H1 (cell line): ENCODE measurements around the gene ITGB5. TPM values are rescaled to one million over a fixed set of nuclear protein-coding genes. Genes with fewer than 3 reads are reported as not detected.

Experiments used
- CTCF ChIA-PET: fragments of 300-600 bp; sonication (Branson Sonifier 250); formaldehyde crosslinking; loops from one replicate; lab custom pipeline; 2021; ENCODE audit not compliant: partially characterized antibody; lab: Charles Lee
- POLR2A ChIA-PET: fragments of 300-600 bp; sonication (Branson Sonifier 250); formaldehyde crosslinking; loops from one replicate; lab custom pipeline; 2021; ENCODE audit warnings: inconsistent platforms; ENCODE audit not compliant: partially characterized antibody; lab: Charles Lee
- DNase-seq, 2 experiments: peaks; one replicate each; pipeline versions ENCODE4 v3.0.0 to v3.0.0-alpha.2; 2010 to 2022; ENCODE audit warnings: low spot score in 2 of 2, low read depth in 1 of 2, mixed read lengths in 1 of 2
- FAIRE-seq: peaks from 2 replicates; lab custom pipeline; 2011; peaks lifted over from hg19 to GRCh38; lab: Jason Lieb, UNC
- H2AFZ ChIP-seq: 2 replicates; pipeline ENCODE4 v1.8.1; 2012; ENCODE audit warnings: low read length, inconsistent platforms
- H2AK5ac ChIP-seq: 2 replicates; pipeline ENCODE4 v1.6.1; 2013; ENCODE audit warnings: low read depth, low read length
- H2BK120ac ChIP-seq: replicated peaks from 2 replicates; pipeline ENCODE3; 2013; ENCODE audit warnings: low read depth, low read length, inconsistent platforms
- H2BK12ac ChIP-seq: 2 replicates; pipeline ENCODE4 v1.6.1; 2013; ENCODE audit warnings: low read depth, low read length
- H2BK15ac ChIP-seq: 2 replicates; pipeline ENCODE4 v1.6.1; 2013; ENCODE audit warnings: low read length
- H2BK20ac ChIP-seq: 2 replicates; pipeline ENCODE4 v1.6.1; 2013; ENCODE audit warnings: low read length
- H2BK5ac ChIP-seq: 2 replicates; pipeline ENCODE4 v1.6.1; 2013; ENCODE audit warnings: low read depth, low read length
- H3K14ac ChIP-seq: 2 replicates; pipeline ENCODE4 v1.6.1; 2013; ENCODE audit warnings: inconsistent platforms; ENCODE audit not compliant: insufficient read length
- H3K18ac ChIP-seq: 2 replicates; pipeline ENCODE4 v1.6.1; 2013; ENCODE audit warnings: low read length; ENCODE audit errors: extremely low read depth
- H3K23ac ChIP-seq: 2 replicates; pipeline ENCODE4 v1.6.1; 2013; ENCODE audit warnings: inconsistent platforms; ENCODE audit not compliant: insufficient read length
- H3K23me2 ChIP-seq: 2 replicates; pipeline ENCODE4 v1.6.1; 2013; ENCODE audit warnings: low read depth, low read length
- H3K27ac ChIP-seq: 2 replicates; pipeline ENCODE4 v1.6.1; 2011; ENCODE audit warnings: low read depth, low read length, inconsistent platforms
- H3K27me3 ChIP-seq, 4 experiments: replicated peaks in 1 of 4; 1 replicate in 1 of 4; 2 replicates in 3 of 4; pipeline versions ENCODE4 v1.6.1 to v1.8.1; 2011 to 2013; ENCODE audit warnings: low read length in 3 of 4, mild to moderate bottlenecking in 3 of 4, inconsistent platforms in 2 of 4, mixed read lengths in 2 of 4, moderate library complexity in 1 of 4; ENCODE audit not compliant: control insufficient read depth in 3 of 4, insufficient read depth in 3 of 4; ENCODE audit errors: extremely low read depth in 1 of 4
- H3K36me3 ChIP-seq, 4 experiments: 2 replicates each; pipeline versions ENCODE4 v1.6.1 to v1.8.1; 2011 to 2013; ENCODE audit warnings: mild to moderate bottlenecking in 4 of 4, low read length in 3 of 4, moderate library complexity in 2 of 4, control low read depth in 1 of 4, inconsistent platforms in 1 of 4; ENCODE audit not compliant: insufficient read depth in 4 of 4, control insufficient read depth in 2 of 4
- H3K4ac ChIP-seq: replicated peaks from 2 replicates; pipeline ENCODE3; 2013; ENCODE audit warnings: low read length, low read depth, mixed read lengths, inconsistent platforms; ENCODE audit not compliant: insufficient read length
- H3K4me1 ChIP-seq, 4 experiments: replicated peaks in 1 of 4; 1 replicate in 1 of 4; 2 replicates in 3 of 4; pipeline versions ENCODE4 v1.6.1 to v1.8.1; 2011 to 2013; ENCODE audit warnings: low read length in 3 of 4, inconsistent platforms in 2 of 4, mixed read lengths in 1 of 4; ENCODE audit not compliant: insufficient read depth in 4 of 4, control insufficient read depth in 3 of 4
- H3K4me2 ChIP-seq, 2 experiments: 2 replicates each; pipeline versions ENCODE4 v1.6.1 to v1.8.1; 2011 to 2013; ENCODE audit warnings: low read depth in 2 of 2, low read length in 2 of 2, control low read depth in 1 of 2, inconsistent platforms in 1 of 2, mild to moderate bottlenecking in 1 of 2; ENCODE audit not compliant: insufficient read depth in 1 of 2
- H3K4me3 ChIP-seq, 4 experiments: fragments of 200-600, 300-600 bp in 1 of 4; sonication (generic), shearing (Covaris generic), sonication (Bioruptor Twin) in 1 of 4; 2 replicates each; pipeline versions ENCODE4 v1.5.1 to v1.8.1; 2011 to 2016; ENCODE audit warnings: low read length in 4 of 4, low read depth in 3 of 4, control low read depth in 2 of 4, inconsistent platforms in 2 of 4, mild to moderate bottlenecking in 2 of 4, mixed read lengths in 1 of 4, moderate library complexity in 1 of 4; ENCODE audit not compliant: insufficient read depth in 2 of 4; ENCODE audit errors: extremely low read depth in 1 of 4
- H3K56ac ChIP-seq: replicated peaks from 2 replicates; pipeline ENCODE3; 2013; ENCODE audit warnings: low read depth, mild to moderate bottlenecking, mixed read lengths, low read length, inconsistent platforms; ENCODE audit not compliant: insufficient read length
- H3K79me1 ChIP-seq: 2 replicates; pipeline ENCODE4 v1.6.1; 2013; ENCODE audit warnings: low read depth, low read length, control low read depth
- H3K79me2 ChIP-seq, 2 experiments: 2 replicates each; pipeline versions ENCODE4 v1.6.1 to v1.8.1; 2012 to 2013; ENCODE audit warnings: low read length in 2 of 2, mild to moderate bottlenecking in 2 of 2, inconsistent platforms in 1 of 2; ENCODE audit not compliant: insufficient read depth in 2 of 2, control insufficient read depth in 1 of 2
- H3K9ac ChIP-seq, 4 experiments: replicated peaks in 1 of 4; 1 replicate in 1 of 4; 2 replicates in 3 of 4; pipeline versions ENCODE4 v1.6.1 to v1.8.1; 2011 to 2013; ENCODE audit warnings: low read depth in 3 of 4, low read length in 3 of 4, control low read depth in 2 of 4, mild to moderate bottlenecking in 2 of 4, moderate library complexity in 2 of 4, inconsistent platforms in 1 of 4; ENCODE audit errors: extremely low read depth in 1 of 4
- H3K9me3 ChIP-seq, 2 experiments: 2 replicates each; pipeline versions ENCODE4 v1.6.1 to v1.8.1; 2012 to 2013; ENCODE audit warnings: mild to moderate bottlenecking in 2 of 2, moderate library complexity in 2 of 2, control low read depth in 1 of 2, inconsistent platforms in 1 of 2, low read depth in 1 of 2, low read length in 1 of 2, mixed read lengths in 1 of 2; ENCODE audit not compliant: insufficient read depth in 2 of 2
- H4K20me1 ChIP-seq, 2 experiments: replicated peaks in 1 of 2; 2 replicates each; pipeline versions ENCODE3 to v1.8.1; 2011 to 2013; ENCODE audit warnings: inconsistent platforms in 2 of 2, low read length in 2 of 2, mild to moderate bottlenecking in 1 of 2; ENCODE audit not compliant: insufficient read depth in 2 of 2, control insufficient read depth in 1 of 2
- H4K5ac ChIP-seq: 2 replicates; pipeline ENCODE4 v1.6.1; 2013; ENCODE audit warnings: low read length, low read depth, mixed read lengths, inconsistent platforms; ENCODE audit not compliant: insufficient read length
- H4K8ac ChIP-seq: 2 replicates; pipeline ENCODE4 v1.8.0; 2013; ENCODE audit warnings: mild to moderate bottlenecking, moderate library complexity, low read length, inconsistent platforms; ENCODE audit not compliant: insufficient read depth; ENCODE audit errors: extremely low read depth
- H4K91ac ChIP-seq: replicated peaks from 2 replicates; pipeline ENCODE3; 2013; ENCODE audit warnings: low read length, mixed read lengths, inconsistent platforms; ENCODE audit not compliant: insufficient read length
- E2F6 ChIP-seq: IDR thresholded peaks from 2 replicates; pipeline ENCODE4 v1.6.1; 2012; ENCODE audit warnings: inconsistent platforms
- FOSL1 ChIP-seq: IDR thresholded peaks from 2 replicates; pipeline ENCODE4 v1.6.1; 2011; ENCODE audit warnings: mild to moderate bottlenecking, low read depth, low read length, moderate library complexity; ENCODE audit not compliant: insufficient read depth
- KDM1A ChIP-seq: fragments of 200-600, 300-600 bp; sonication (generic); IDR thresholded peaks from 2 replicates; pipeline ENCODE4 v1.7.1; 2016; ENCODE audit warnings: mild to moderate bottlenecking, low read length, borderline replicate concordance
- PHF8 ChIP-seq: fragments of 200-600 bp; sonication (generic); conservative IDR thresholded peaks from 2 replicates; pipeline ENCODE4 v1.7.1; 2012; ENCODE audit warnings: low read depth, mild to moderate bottlenecking, inconsistent platforms, low read length, moderate library complexity
- POLR2AphosphoS5 ChIP-seq: IDR thresholded peaks from 2 replicates; pipeline ENCODE4 v1.6.1; 2011; ENCODE audit warnings: low read depth, low read length
- WGBS, 2 experiments: shearing (Covaris generic) in 1 of 2; methylation state at CpG; one replicate each; pipeline versions ENCODE4 v1.1.6 to v1.1.7; 2013 to 2015; ENCODE audit warnings: low lambda C conversion rate in 2 of 2, mixed read lengths in 2 of 2, inconsistent platforms in 1 of 2, low coverage in 1 of 2, missing lambda C conversion rate in 1 of 2; ENCODE audit not compliant: insufficient replicate concordance in 2 of 2, insufficient coverage in 1 of 2, insufficient read length in 1 of 2; ENCODE audit errors: extremely low coverage in 1 of 2, missing lambda C conversion rate in 1 of 2; 5-methylcytosine and 5-hydroxymethylcytosine counted together
- polyA plus RNA-seq, 7 experiments: library from polyadenylated mRNA; depleted of rRNA in 3 of 7; stranded (reverse) in 5 of 7; unstranded in 2 of 7; fragments of >200 nt in 5 of 7; fragments of 200-250 nt in 2 of 7; gene quantifications; 1 replicate in 5 of 7; 2 replicates in 1 of 7; 4 replicates in 1 of 7; pipeline versions ENCODE4 v1.2.1 to v1.2.3, GENCODE V29; 2011 to 2013; ENCODE audit warnings: missing spikeins in 2 of 7, mixed read lengths in 2 of 7
- total RNA-seq: library from RNA; stranded (reverse); fragmentation: NEBNext Ultra II Directional; extraction: Animal tissue kit (Norgen Biotek cat#: 25700); gene quantifications from 2 replicates; pipeline ENCODE4 v1.2.1, GENCODE V29; 2021

ITGB5 gene
- total and polyA plus RNA-seq, 2 of the 8 experiments (the other 6 are each of a cell fraction or from before 2014, with no cell fraction given): 101 to 268 TPM

GRCh38 chr3:124823206-124823605, 64.0 kb downstream of the ITGB5 start:
- H2AFZ ChIP-seq: no peak overlapping the region
- H3K14ac ChIP-seq: no peak overlapping the region
- H4K20me1 ChIP-seq: no peaks in the 10 kb centered on the region
- no peak overlapping the region for H2AK5ac ChIP-seq
- H3K27ac ChIP-seq: no peak overlapping the region
- no peaks in the 10 kb centered on the region for H3K23me2 ChIP-seq
- H4K91ac ChIP-seq: no peak overlapping the region
- TF ChIP-seq FOSL1 (no peak), PHF8 (no peak), E2F6 (no peak), KDM1A (no peak), POLR2AphosphoS5 (no peak)
- no peak overlapping the region for H3K56ac ChIP-seq
- ChIA-PET POLR2A (interaction anchor here (0.9 to 1.3 kb wide), 5 partner anchors 8 to 64 kb away, joined by 3 to 5 read pairs (median 3); partner anchors contain the start of gene ITGB5), CTCF (interaction anchor here (1.1 to 3.4 kb wide), 8 partner anchors 10 to 101 kb away, joined by 3 to 12 read pairs (median 4); no protein-coding TSS in a partner anchor)
- no peaks in the 10 kb centered on the region for H3K9me3 ChIP-seq
- H2BK120ac ChIP-seq: no peak overlapping the region
- no peaks in the 10 kb centered on the region for H3K79me1 ChIP-seq
- DNase-seq (no peak), FAIRE-seq (no peak)
- no peak overlapping the region for H3K4me3 ChIP-seq
- H3K18ac ChIP-seq: no peak overlapping the region
- no peaks in the 10 kb centered on the region; a peak in 1 of 7 replicates for H3K27me3 ChIP-seq
- no peak overlapping the region for H2BK20ac ChIP-seq
- no peak overlapping the region for H2BK5ac ChIP-seq
- no peak overlapping the region for H2BK12ac ChIP-seq
- no peak overlapping the region for H3K23ac ChIP-seq
- no peak overlapping the region for H2BK15ac ChIP-seq
- peaks cover 0 to 9% (median 0%) of the 10 kb centered on the region in 4 experiments; a peak in 4 of 8 replicates for H3K36me3 ChIP-seq
- H3K9ac ChIP-seq: no peak overlapping the region
- no peak overlapping the region for H3K4me2 ChIP-seq
- H3K4me1 ChIP-seq: peaks cover 2 to 18% (median 13%) of the 10 kb centered on the region in 4 experiments; a peak in 6 of 7 replicates
- no peak overlapping the region for H4K5ac ChIP-seq
- H3K4ac ChIP-seq: no peak overlapping the region
- H4K8ac ChIP-seq: no peak overlapping the region
- WGBS, 2 experiments: 100% methylated on average over 1 of the region's 1 CpG; no CpG with 5 or more reads in 1 of the 2 experiments
- 0 out of 4 replicates have a peak, but pooled peaks cover 0 to 3% of the 10 kb centered on the region in 2 experiments for H3K79me2 ChIP-seq
